BJ (cell line): ENCODE measurements around the gene MFSD2A. TPM values are rescaled to one million over a fixed set of nuclear protein-coding genes. Genes with fewer than 3 reads are reported as not detected.
"Not testable (repeated sequence)": the region's sequence is repeated elsewhere in the genome, so short reads cannot be mapped to it uniquely, and the experiment has no call there.

Source experiments
- CTCF ChIA-PET: fragments of 350-600 bp; formaldehyde crosslinking; extraction: SDS; loops from one replicate; lab custom pipeline; 2021; ENCODE audit warnings: antibody characterized with exemption, inconsistent platforms; lab: Yijun Ruan, JAX
- POLR2A ChIA-PET: fragments of 300-600 bp; sonication (Branson Sonifier 250); formaldehyde crosslinking; extraction: SDS; loops from one replicate; lab custom pipeline; 2021; ENCODE audit warnings: antibody characterized with exemption; lab: Charles Lee
- DNase-seq: peaks from one replicate; pipeline ENCODE4 v3.0.0-alpha.2; 2011; ENCODE audit warnings: low read depth
- H3K27me3 ChIP-seq: 2 replicates; pipeline ENCODE4 v1.6.0; 2011; ENCODE audit warnings: low read length; ENCODE audit not compliant: control insufficient read depth, insufficient read depth
- H3K36me3 ChIP-seq: 2 replicates; pipeline ENCODE4 v1.5.1; 2011; ENCODE audit warnings: low read length; ENCODE audit not compliant: control insufficient read depth, insufficient read depth
- H3K4me3 ChIP-seq: 2 replicates; pipeline ENCODE4 v1.5.1; 2011; ENCODE audit warnings: low read depth, mild to moderate bottlenecking, control low read depth, low read length
- polyA plus RNA-seq: library from polyadenylated mRNA; depleted of rRNA; stranded (reverse); fragments of >200 nt; gene quantifications from 2 replicates; pipeline ENCODE4 v1.2.3, GENCODE V29; 2011
- TF ChIP-seq, protein P1 (sequence below): IDR thresholded peaks from 2 replicates; pipeline ENCODE4 v1.5.1; 2011; ENCODE audit warnings: low read depth, mild to moderate bottlenecking, control low read depth, inconsistent platforms, low read length, moderate library complexity; ENCODE audit not compliant: insufficient read depth

The MFSD2A gene
- polyA plus RNA-seq, 1 experiment = 2.0 TPM

DNA sequence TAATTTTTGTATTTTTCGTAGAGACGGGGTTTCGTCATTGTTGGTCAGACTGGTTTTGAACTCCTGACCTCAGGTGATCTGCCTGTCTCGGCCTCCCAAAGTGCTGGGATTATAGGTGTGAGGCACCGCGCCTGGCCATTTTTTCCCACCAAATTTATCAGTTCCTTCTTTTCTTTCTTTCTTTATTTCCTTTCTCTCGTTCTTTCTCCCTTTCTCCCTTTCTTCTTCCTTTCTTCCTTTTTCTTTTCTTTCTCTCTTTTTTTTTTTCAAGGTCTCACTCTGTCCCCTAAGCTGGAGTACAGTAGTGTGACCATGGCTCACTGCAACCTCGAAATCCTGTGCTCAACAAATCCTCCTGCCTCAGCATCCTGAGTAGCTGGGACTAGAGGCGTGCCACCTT lies 26.4 kb downstream of the MFSD2A start:
- ChIA-PET POLR2A (interaction anchor here (0.6 kb wide), 1 partner anchor 33 kb away, joined by 15 read pairs; no protein-coding TSS in a partner anchor), CTCF (interaction anchor here (0.8 to 2.0 kb wide), 5 partner anchors 8 to 62 kb away, joined by 3 to 13 read pairs (median 8); no protein-coding TSS in a partner anchor)
- TF ChIP-seq, protein P1, sequence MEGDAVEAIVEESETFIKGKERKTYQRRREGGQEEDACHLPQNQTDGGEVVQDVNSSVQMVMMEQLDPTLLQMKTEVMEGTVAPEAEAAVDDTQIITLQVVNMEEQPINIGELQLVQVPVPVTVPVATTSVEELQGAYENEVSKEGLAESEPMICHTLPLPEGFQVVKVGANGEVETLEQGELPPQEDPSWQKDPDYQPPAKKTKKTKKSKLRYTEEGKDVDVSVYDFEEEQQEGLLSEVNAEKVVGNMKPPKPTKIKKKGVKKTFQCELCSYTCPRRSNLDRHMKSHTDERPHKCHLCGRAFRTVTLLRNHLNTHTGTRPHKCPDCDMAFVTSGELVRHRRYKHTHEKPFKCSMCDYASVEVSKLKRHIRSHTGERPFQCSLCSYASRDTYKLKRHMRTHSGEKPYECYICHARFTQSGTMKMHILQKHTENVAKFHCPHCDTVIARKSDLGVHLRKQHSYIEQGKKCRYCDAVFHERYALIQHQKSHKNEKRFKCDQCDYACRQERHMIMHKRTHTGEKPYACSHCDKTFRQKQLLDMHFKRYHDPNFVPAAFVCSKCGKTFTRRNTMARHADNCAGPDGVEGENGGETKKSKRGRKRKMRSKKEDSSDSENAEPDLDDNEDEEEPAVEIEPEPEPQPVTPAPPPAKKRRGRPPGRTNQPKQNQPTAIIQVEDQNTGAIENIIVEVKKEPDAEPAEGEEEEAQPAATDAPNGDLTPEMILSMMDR = no peak
- Histone ChIP-seq H3K4me3 (no peak overlapping the region), H3K27me3 (no peaks in the 10 kb centered on the region), H3K36me3 (no peaks in the 10 kb centered on the region)
- no peak for DNase-seq

- TF ChIP-seq, protein P1 = no peak
- POLR2A ChIA-PET = interaction anchor here (0.6 kb wide), 1 partner anchor 32 kb away, joined by 15 read pairs; no protein-coding TSS in a partner anchor
- no peaks in the 10 kb centered on the region for H3K36me3 ChIP-seq
- H3K4me3 ChIP-seq = no peak overlapping the region
- H3K27me3 ChIP-seq = no peaks in the 10 kb centered on the region
- CTCF ChIA-PET = interaction anchor here (1.2 to 2.0 kb wide), 4 partner anchors 8 to 63 kb away, joined by 3 to 13 read pairs (median 8); no protein-coding TSS in a partner anchor
- peak; percentile 64 for DNase-seq
These were observed 27.0 kb downstream of the MFSD2A start for GRCh38 chr1:39981945-39982344.

DNA sequence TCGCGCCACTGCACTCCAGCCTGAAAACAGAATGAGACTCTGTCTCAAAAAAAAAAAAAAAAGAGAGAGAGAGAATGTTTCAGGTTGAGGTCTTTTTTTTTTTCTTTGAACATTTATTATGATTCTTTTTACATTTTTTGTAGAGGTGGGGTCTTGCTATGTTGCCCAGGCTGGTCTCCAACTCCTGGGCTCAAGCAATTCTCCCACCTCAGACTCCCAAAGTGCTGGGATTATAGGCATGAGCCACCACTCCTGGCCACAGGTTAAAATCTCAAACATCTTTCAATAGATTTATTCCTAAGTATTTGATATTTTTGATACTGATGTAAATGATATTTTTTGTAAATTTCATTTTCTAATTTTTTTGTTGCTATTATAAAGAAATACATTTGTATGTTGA lies 29.5 kb downstream of the MFSD2A start:
- not testable (repeated sequence) for H3K4me3 ChIP-seq, DNase-seq, H3K36me3 ChIP-seq, H3K27me3 ChIP-seq
- ChIA-PET POLR2A (interaction anchor here (0.6 kb wide), 1 partner anchor 56 kb away, joined by 3 read pairs; no protein-coding TSS in a partner anchor), CTCF (interaction anchor here (1.1 to 1.5 kb wide), 2 partner anchors 48 to 83 kb away, joined by 5 read pairs; partner anchors contain the start of gene MYCL)

GRCh38 chr1:39984951-39985350 lies 30.0 kb downstream of the MFSD2A start:
- Histone ChIP-seq H3K27me3 (no peaks in the 10 kb centered on the region), H3K36me3 (no peaks in the 10 kb centered on the region), H3K4me3 (no peak overlapping the region)
- CTCF ChIA-PET = interaction anchor here (0.6 to 1.5 kb wide), 2 partner anchors 38 to 83 kb away, joined by 3 to 5 read pairs; partner anchors contain the start of gene MYCL
- POLR2A ChIA-PET = interaction anchor here (0.6 kb wide), 1 partner anchor 55 kb away, joined by 3 read pairs; no protein-coding TSS in a partner anchor
- no peak for DNase-seq
- TF ChIP-seq, protein P1 = no peak

- Histone ChIP-seq H3K4me3 (no peak overlapping the region), H3K36me3 (no peaks in the 10 kb centered on the region), H3K27me3 (no peaks in the 10 kb centered on the region)
- no peak for DNase-seq
- ChIA-PET POLR2A (interaction anchor here (0.8 kb wide), 1 partner anchor 27 kb away, joined by 5 read pairs; no protein-coding TSS in a partner anchor), CTCF (no interaction called here)
- TF ChIP-seq, protein P1 = no peak
These were observed 32.9 kb downstream of the MFSD2A start for GRCh38 chr1:39987869-39988268.
